Loucy (cell line): ENCODE data around the gene C22orf42.

Experiments
- EZH2phosphoT487 ChIP-seq: fragments of 200-600 bp; IDR thresholded peaks from 2 replicates; pipeline ENCODE4 v1.6.1; 2018; ENCODE audit warnings: antibody characterized with exemption, mild to moderate bottlenecking, moderate library complexity, borderline replicate concordance
- TF ChIP-seq, protein P1 (sequence below): fragments of 200-600 bp; sonication (generic); conservative IDR thresholded peaks from 2 replicates; pipeline ENCODE4 v1.5.1; 2014; ENCODE audit warnings: mild to moderate bottlenecking, antibody characterized with exemption, low read length

DNA sequence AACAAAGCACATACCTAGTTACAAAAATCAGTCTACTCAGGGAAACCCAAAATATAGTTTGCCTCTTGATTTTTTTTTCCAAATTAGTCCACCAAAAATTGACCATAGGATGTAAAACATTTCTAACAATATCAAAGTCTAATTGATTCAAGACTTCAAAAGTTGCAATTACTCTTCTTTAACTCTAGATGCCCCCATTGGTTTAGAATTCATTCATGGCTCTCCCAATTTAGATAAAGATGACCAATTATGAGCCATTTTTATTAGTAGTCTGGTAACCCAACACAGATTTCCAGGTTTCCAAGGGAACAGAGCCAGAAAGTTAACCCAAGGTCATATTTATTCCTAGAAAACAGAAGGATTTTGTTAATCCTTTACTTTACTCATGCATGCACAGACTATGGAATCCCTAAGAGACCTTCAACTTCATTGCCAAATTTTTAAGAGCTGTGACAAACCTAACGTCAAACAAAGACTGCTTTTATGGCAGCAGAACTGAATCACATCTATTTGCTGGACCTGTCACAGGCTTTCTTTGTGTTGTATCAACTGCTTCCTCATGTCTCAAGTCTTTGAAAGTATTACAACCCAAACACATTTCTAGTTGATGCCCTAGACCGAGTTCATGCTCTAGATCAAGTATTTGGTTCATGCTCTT lies 55.3 kb downstream of the C22orf42 start:
- TF ChIP-seq, protein P1, sequence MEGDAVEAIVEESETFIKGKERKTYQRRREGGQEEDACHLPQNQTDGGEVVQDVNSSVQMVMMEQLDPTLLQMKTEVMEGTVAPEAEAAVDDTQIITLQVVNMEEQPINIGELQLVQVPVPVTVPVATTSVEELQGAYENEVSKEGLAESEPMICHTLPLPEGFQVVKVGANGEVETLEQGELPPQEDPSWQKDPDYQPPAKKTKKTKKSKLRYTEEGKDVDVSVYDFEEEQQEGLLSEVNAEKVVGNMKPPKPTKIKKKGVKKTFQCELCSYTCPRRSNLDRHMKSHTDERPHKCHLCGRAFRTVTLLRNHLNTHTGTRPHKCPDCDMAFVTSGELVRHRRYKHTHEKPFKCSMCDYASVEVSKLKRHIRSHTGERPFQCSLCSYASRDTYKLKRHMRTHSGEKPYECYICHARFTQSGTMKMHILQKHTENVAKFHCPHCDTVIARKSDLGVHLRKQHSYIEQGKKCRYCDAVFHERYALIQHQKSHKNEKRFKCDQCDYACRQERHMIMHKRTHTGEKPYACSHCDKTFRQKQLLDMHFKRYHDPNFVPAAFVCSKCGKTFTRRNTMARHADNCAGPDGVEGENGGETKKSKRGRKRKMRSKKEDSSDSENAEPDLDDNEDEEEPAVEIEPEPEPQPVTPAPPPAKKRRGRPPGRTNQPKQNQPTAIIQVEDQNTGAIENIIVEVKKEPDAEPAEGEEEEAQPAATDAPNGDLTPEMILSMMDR, result peak; percentile 64
- no peak for TF ChIP-seq EZH2phosphoT487
